Activated T-helper 9 cell treated with anti-CD3 and anti-CD28 coated beads, Interleukin-2, amount 50 U/mL, for 16 hours (primary cell): ENCODE measurements around the gene TBRG4.
"Not testable (repeated sequence)": the region's sequence is repeated elsewhere in the genome, so short reads cannot be mapped to it uniquely, and the experiment has no call there.

Experiments
- DNase-seq: peaks from one replicate; pipeline ENCODE4 v3.0.0-alpha.2; 2020; ENCODE audit warnings: low read depth

TBRG4 gene

GRCh38 chr7:45111298-45112223, at the start of gene TBRG4:
Gene TBRG4, minus strand, starts transcription at chr7:45111697. Its CDS starts 2,460 bp downstream, at chr7:45109237.
- DNase-seq, result peak; percentile 93

- DNase-seq, result no peak
These were observed 49.6 kb upstream of the TBRG4 start for GRCh38 chr7:45161138-45161537.

- DNase-seq, result no peak
These were observed 49.0 kb upstream of the TBRG4 start for GRCh38 chr7:45160417-45160881.

- no peak for DNase-seq
These were observed 47.8 kb upstream of the TBRG4 start for GRCh38 chr7:45159296-45159695.

GRCh38 chr7:45158471-45158870, 47.0 kb upstream of the TBRG4 start:
- DNase-seq, result no peak

GRCh38 chr7:45157653-45158401, 46.3 kb upstream of the TBRG4 start, which contains the start of gene RAMP3:
Gene RAMP3, plus strand, starts transcription at chr7:45157791. Its CDS starts 38 bp downstream, at chr7:45157829.
- no peak for DNase-seq

- no peak for DNase-seq
These were observed 45.8 kb upstream of the TBRG4 start for GRCh38 chr7:45157286-45157652.

- no peak for DNase-seq
These were observed 45.2 kb upstream of the TBRG4 start for GRCh38 chr7:45156516-45157272.

GRCh38 chr7:45155941-45156340, 44.4 kb upstream of the TBRG4 start:
- no peak for DNase-seq

- no peak for DNase-seq
These were observed 43.9 kb upstream of the TBRG4 start for GRCh38 chr7:45155357-45155900.

- DNase-seq, result not testable (repeated sequence)
These were observed 42.4 kb upstream of the TBRG4 start for GRCh38 chr7:45153861-45154260.

- no peak for DNase-seq
These were observed 41.7 kb upstream of the TBRG4 start for GRCh38 chr7:45153233-45153632.

- DNase-seq, result no peak
These were observed 40.5 kb upstream of the TBRG4 start for GRCh38 chr7:45151967-45152366.

- no peak for DNase-seq
These were observed 39.7 kb upstream of the TBRG4 start for GRCh38 chr7:45151131-45151684.

GRCh38 chr7:45150199-45150598, 38.7 kb upstream of the TBRG4 start:
- DNase-seq, result no peak

- DNase-seq, result no peak
These were observed 38.1 kb upstream of the TBRG4 start for GRCh38 chr7:45149606-45150005.

GRCh38 chr7:45148653-45148973, 37.1 kb upstream of the TBRG4 start:
- DNase-seq, result no peak

- no peak for DNase-seq
These were observed 36.6 kb upstream of the TBRG4 start for GRCh38 chr7:45147858-45148652.

- DNase-seq, result no peak
These were observed 35.3 kb upstream of the TBRG4 start for GRCh38 chr7:45146531-45147379.

- no peak for DNase-seq
These were observed 34.4 kb upstream of the TBRG4 start for GRCh38 chr7:45145881-45146280.
